ENCODE results near the gene TTLL6.

DNA sequence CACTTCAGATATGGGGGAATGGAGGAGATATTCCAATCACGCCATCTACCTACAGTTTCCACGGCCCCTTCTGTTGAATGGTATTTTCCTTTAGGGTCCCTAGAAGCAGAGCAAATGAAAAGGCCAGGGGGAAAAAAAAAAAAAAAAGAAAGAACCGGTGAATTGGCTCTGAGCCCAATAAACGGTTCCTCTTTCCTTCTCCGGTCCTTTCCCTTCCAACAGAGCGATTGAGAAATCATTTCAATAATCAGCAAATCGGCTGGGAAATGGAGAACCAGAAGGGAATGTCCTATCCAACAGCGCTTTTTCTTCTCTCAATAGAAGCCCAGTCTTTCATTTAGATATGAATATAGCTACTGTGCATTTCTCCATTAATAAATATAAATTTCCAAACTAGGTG lies 61.7 kb downstream of the TTLL6 start:
- TF ChIP-seq SUZ12 (IDR thresholded peaks at IDR 0.05; ENCODE audit: extremely low read depth, insufficient read depth, insufficient read length) (no peak), ZNF274 (IDR thresholded peaks at IDR 0.05; ENCODE audit: low read depth, low read length) (no peak), YY1 (IDR thresholded peaks at IDR 0.05; ENCODE audit: insufficient read depth, insufficient read length) (no peak)
